GM19372 (cell line): ENCODE data around the gene HOXC9.

Experiments
- ATAC-seq: cut with Tn5 transposase; IDR thresholded peaks from one replicate; pipeline ENCODE4 v1.9.1; 2021; ENCODE audit warnings: mild to moderate bottlenecking, low read depth, moderate library complexity; ENCODE audit not compliant: unreplicated experiment

Gene HOXC9

DNA sequence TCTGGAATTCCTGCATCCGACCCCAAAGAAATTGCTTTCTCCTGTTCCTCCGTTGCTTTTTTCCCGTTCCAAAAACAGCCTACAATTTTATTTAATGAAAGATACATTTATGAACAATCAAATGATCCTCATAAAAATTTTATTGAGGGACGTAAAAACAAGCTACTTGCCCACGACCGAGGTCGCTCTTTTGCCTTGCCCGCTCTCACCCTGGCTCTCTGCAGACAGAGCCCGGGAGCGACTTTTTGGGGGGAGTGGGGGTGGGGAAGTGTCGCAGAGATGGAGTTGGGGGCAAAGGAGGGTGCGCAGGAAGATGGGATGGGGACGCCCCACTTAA, 1.1 kb upstream of the HOXC9 start:
- no peak for ATAC-seq

DNA sequence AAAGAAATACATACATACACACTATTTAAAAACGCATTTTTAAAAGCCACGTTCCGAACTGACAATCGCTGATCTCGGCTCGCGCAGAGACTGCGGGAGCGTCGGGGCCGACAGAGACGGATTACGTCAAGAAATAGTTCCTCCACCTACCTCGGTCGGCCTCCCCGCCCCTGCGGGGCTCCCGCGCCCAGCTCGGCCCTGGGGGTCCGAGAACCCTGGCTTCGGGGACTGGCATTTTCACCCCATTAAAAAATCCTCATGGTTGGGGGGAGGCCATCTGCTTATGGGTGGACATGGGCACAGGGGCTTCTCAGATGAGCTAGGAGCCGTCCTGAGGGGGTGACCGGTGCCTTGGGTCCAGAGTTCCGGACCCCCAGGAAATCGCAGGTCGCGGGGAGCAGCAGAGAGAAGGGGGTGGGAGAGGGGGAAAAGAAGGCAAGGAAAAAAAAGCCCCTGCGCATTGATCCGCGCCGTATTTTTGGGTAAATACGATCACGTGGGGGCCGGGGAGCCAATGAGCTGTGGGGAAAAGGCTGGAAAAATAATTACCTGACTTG, 324 bp upstream of the HOXC9 start:
- no peak for ATAC-seq

DNA sequence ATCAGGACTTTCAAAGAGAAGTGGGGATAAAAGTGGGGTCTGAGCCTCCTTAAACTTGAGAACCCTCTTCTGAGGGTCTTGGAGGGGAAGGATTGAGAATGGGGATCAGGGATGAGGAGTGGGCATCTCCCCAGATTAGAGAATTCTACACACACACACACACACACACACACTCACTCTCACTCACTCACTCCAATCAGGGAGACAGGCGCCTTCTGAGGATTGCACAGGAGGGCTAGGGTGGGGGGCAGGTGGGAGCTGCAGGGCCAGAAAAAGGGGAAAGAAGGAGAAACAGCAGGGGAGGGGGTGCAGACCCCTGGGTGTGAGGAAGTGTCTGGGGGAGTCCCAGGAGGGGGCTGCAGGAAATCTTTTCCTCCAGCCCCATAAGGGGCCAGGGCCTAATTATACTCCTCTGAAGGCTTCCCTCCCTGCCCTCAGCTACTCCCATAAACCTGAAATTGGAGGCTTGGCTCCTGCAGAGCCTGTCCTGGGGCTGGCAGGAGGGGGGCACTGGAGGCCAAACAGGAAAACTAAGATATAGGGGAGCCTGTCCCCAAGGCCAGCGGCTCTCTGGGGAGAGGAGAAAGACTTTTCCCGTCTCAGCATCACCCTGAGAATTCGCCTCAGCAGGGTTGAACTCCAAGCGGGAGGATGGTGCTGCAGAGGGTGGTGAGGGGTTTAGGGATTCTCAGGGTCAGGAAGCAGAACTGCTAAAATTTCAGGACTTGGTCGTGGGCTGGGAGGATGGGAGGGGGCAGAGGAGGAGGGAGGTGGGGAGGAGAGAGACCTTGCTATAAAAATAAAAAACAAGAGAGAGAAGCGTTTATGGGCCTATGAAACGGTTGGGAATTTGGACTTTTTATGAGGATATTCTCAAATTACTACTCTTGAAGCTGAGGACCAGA, 1.6 kb downstream of the HOXC9 start:
- ATAC-seq = no peak

DNA sequence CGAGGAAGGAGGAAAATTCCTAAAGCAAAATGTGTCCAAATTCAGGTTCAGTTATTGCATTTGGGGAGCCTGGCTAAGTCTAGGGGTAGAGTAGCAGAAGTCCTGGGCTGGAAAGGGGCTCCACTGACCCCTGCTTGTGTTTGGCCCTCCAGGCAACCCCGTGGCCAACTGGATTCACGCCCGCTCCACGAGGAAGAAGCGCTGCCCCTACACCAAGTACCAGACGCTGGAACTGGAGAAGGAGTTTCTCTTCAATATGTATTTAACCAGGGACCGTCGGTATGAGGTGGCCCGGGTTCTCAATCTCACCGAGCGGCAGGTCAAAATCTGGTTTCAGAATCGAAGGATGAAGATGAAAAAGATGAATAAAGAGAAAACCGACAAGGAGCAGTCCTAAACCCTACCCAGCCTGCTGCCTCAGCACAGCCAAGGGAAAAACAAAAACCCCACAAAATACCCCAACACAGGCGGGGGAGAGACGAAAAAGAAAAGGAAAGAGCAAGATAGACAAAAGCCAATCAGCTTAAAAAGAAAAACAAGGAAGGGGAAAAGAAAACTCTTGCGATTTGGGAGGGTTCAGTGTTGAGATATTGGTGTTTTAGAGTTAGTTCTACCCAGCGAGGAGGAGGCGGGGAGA, 2.4 kb downstream of the HOXC9 start:
- ATAC-seq = no peak

- no peak for ATAC-seq
Measured at GRCh38 chr12:54002915-54003389, 3.0 kb downstream of the HOXC9 start.

- no peak for ATAC-seq
Measured at GRCh38 chr12:54003625-54004024, 3.7 kb downstream of the HOXC9 start.

- no peak for ATAC-seq
Measured at GRCh38 chr12:54004063-54004840, 4.3 kb downstream of the HOXC9 start.

GRCh38 chr12:54004841-54005530, 5.0 kb downstream of the HOXC9 start:
- ATAC-seq = no peak

GRCh38 chr12:54005531-54005852, 5.5 kb downstream of the HOXC9 start:
- no peak for ATAC-seq

GRCh38 chr12:54005853-54006558, 6.0 kb downstream of the HOXC9 start:
- ATAC-seq = peak; percentile 70

- ATAC-seq = no peak
Measured at GRCh38 chr12:54006559-54007220, 6.7 kb downstream of the HOXC9 start.

GRCh38 chr12:54007538-54008259, 7.7 kb downstream of the HOXC9 start:
- ATAC-seq = no peak

DNA sequence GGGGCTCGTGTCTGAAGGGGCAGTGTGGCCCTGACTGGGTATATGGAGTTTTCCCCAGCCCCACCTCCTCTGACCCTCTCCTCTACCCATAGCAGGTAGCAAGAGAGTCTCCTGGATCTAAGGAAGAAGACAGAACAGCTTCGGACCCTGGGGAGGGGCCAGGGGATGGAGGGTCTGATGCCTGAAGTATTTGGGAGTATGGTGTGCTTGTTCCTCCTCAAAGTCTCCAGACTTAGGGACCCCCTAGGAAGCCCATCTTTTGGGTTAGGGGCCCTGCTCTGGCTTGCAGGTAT, 8.2 kb downstream of the HOXC9 start:
- ATAC-seq = no peak

- no peak for ATAC-seq
Measured at GRCh38 chr12:54009171-54010052, 9.5 kb downstream of the HOXC9 start.

DNA sequence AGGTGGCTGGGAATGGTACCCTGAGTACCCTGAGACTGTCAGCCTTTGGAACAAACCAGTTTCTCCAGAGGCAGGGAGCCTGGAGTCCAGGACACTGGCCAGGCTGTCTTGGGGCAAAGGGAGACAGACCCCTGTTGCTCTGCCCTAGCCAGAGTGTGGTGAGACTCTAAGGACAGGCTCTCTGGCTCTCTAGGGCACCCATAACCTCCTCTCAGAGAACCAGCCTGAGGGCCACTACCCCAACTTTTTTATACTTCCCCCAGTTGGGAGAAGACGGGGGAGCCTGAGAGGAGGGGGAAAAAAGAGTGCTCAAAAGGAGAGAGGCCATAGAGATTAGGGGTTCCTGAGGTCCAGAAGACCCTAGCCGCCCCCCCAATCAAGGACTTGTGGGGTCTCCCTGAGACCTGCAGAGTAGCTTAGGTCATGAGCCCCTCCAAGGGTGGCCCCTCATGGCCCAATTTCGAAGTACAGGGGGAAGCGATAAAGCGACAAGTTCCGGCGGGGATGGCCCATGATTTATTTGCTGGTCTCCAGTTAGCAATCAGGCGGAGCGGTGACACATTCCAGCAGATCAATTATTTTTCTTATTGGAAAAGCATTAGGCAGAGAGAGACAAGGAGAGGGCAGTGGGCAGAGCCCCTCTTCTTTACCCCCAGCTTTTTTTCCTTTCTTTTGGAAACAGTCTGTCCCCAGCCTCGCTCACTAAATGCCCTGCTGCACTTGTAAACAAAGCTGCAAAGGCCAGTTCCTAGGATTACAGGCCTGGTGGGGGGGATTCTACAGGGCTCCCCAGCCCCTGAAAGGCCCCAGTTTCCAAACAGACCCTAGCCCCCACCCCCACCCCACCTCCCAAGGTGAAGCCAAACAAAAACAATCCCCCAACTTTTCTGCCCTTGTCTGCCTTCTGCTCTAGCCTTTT, 10.4 kb downstream of the HOXC9 start:
- ATAC-seq = no peak

- ATAC-seq = no peak
Measured at GRCh38 chr12:54010972-54011664, 11.2 kb downstream of the HOXC9 start.
